OCI-LY7 (cell line): ENCODE results near the gene STARD7. TPM values are rescaled to one million over a fixed set of nuclear protein-coding genes. Genes with fewer than 3 reads are reported as not detected.

ENCODE experiments used
- BruUV-seq: library from RNA; stranded (reverse); fragments of 400-500 nt; replicated peaks from 2 replicates; lab custom pipeline; 2021; lab: Mats Ljungman, UMichigan
- CTCF ChIA-PET: fragments of 300-600 bp; sonication (Branson Sonifier 250); formaldehyde crosslinking; loops from one replicate; lab custom pipeline; 2022; ENCODE audit warnings: antibody characterized with exemption; ENCODE audit not compliant: unreplicated experiment; lab: Charles Lee
- POLR2A ChIA-PET: fragments of 300-600 bp; sonication (Branson Sonifier 250); formaldehyde crosslinking; loops from one replicate; lab custom pipeline; 2022; ENCODE audit warnings: antibody characterized with exemption; lab: Charles Lee
- DNase-seq: peaks from one replicate; pipeline ENCODE4 v3.0.0-alpha.2; 2015; ENCODE audit warnings: low spot score
- H2AFZ ChIP-seq: fragments of 200-600 bp; sonication (generic), shearing (Covaris generic); 2 replicates; pipeline ENCODE4 v1.6.1; 2014; ENCODE audit warnings: mild to moderate bottlenecking, antibody characterized with exemption, low read length, moderate library complexity
- H3K27ac ChIP-seq: fragments of 200-600 bp; sonication (generic); 2 replicates; pipeline ENCODE4 v1.5.1; 2014; ENCODE audit warnings: mixed run types, low read depth, mild to moderate bottlenecking, moderate library complexity, low read length, inconsistent platforms; ENCODE audit not compliant: poor library complexity, severe bottlenecking
- H3K36me3 ChIP-seq: fragments of 200-600 bp; sonication (generic); 2 replicates; pipeline ENCODE4 v1.6.1; 2014; ENCODE audit warnings: mild to moderate bottlenecking, antibody characterized with exemption, low read length, moderate library complexity, mixed read lengths; ENCODE audit not compliant: insufficient read depth
- H3K4me1 ChIP-seq: fragments of 200-600 bp; sonication (generic); 2 replicates; pipeline ENCODE4 v1.5.1; 2014; ENCODE audit warnings: mild to moderate bottlenecking, low read length; ENCODE audit not compliant: insufficient read depth, poor library complexity, severe bottlenecking
- H3K4me2 ChIP-seq: fragments of 200-600 bp; sonication (generic); 2 replicates; pipeline ENCODE4 v1.6.1; 2014; ENCODE audit warnings: mild to moderate bottlenecking, low read length
- H3K4me3 ChIP-seq: fragments of 200-600 bp; sonication (generic); 2 replicates; pipeline ENCODE4 v1.5.1; 2014; ENCODE audit warnings: mild to moderate bottlenecking, low read depth, low read length; ENCODE audit not compliant: poor library complexity, severe bottlenecking
- H3K79me2 ChIP-seq: fragments of 200-600 bp; sonication (generic); 2 replicates; pipeline ENCODE4 v1.6.1; 2016; ENCODE audit warnings: low read depth, mild to moderate bottlenecking, low read length, moderate library complexity, mixed read lengths; ENCODE audit not compliant: insufficient read depth
- H3K9me2 ChIP-seq: fragments of 200-600 bp; sonication (generic); 2 replicates; pipeline ENCODE4 v1.6.1; 2016; ENCODE audit warnings: mild to moderate bottlenecking, low read length, mixed read lengths; ENCODE audit not compliant: insufficient read depth
- H3K9me3 ChIP-seq: fragments of 200-600 bp; sonication (generic); 2 replicates; pipeline ENCODE4 v1.6.1; 2014; ENCODE audit warnings: mild to moderate bottlenecking, mixed run types, low read length, mixed read lengths
- H4K20me1 ChIP-seq: fragments of 200-600 bp; sonication (generic); 2 replicates; pipeline ENCODE4 v1.6.1; 2014; ENCODE audit warnings: mild to moderate bottlenecking, antibody characterized with exemption, low read length, moderate library complexity, mixed read lengths; ENCODE audit not compliant: insufficient read depth
- EZH2phosphoT487 ChIP-seq: fragments of 200-600 bp; sonication (generic); IDR thresholded peaks from 2 replicates; pipeline ENCODE4 v1.6.1; 2018; ENCODE audit warnings: low read depth, borderline replicate concordance, mild to moderate bottlenecking, mixed run types, antibody characterized with exemption, low read length, moderate library complexity, mixed read lengths
- intact Hi-C: fragments of 100-400 bp; cut with micrococcal nuclease; formaldehyde crosslinking; loops from one replicate; pipeline ENCODE4 v1.10.0; 2022; ENCODE audit not compliant: unreplicated experiment
- total RNA-seq, 2 experiments: library from RNA; depleted of rRNA in 1 of 2; stranded (reverse); fragments of >200 nt in 1 of 2; shearing (Covaris generic) in 1 of 2; gene quantifications; 2 replicates each; pipeline ENCODE4 v1.2.3, GENCODE V29; 2014 to 2022
- TF ChIP-seq, protein P1 (sequence below): fragments of 200-600 bp; sonication (generic); conservative IDR thresholded peaks from 2 replicates; pipeline ENCODE4 v1.5.1; 2014; ENCODE audit warnings: mild to moderate bottlenecking, antibody characterized with exemption, low read length, moderate library complexity, mixed read lengths

The STARD7 gene
- total RNA-seq, 2 experiments from 2014 or later: 206 to 239 TPM

DNA sequence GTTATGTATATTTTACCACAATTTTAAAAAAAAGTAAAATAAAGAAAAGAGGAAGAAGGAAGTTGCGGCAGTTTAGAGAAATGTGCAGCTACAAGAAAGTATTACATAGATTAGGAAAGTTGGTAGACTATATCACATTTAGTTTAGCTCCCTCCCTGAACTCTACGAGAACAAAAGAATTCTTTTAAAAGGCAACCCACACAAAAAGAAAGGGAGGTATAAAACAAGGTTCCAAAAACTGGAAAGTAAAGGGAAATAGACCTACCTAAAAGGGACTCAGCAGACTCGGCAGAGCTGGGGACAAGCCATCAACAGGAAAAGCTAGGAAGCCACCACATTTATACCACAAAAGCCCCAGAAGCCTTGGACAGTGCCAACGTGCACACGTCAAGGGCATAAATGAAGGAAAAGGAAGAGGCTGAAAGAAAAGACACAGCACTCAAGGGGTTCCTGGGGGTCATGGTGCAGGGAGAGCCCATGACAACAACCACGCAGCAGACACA lies 48.0 kb upstream of the STARD7 start:
- H3K9me3 ChIP-seq: no peaks in the 10 kb centered on the region
- ChIA-PET POLR2A (interaction anchor here (0.7 to 1.7 kb wide), 4 partner anchors 10 to 313 kb away, joined by 5 to 7 read pairs (median 6); no protein-coding TSS in a partner anchor), CTCF (no interaction called here)
- H3K4me3 ChIP-seq: no peak overlapping the region
- no TSS peak for BruUV-seq
- H4K20me1 ChIP-seq: no peaks in the 10 kb centered on the region
- no peaks in the 10 kb centered on the region for H3K9me2 ChIP-seq
- DNase-seq: no peak
- TF ChIP-seq, protein P1, sequence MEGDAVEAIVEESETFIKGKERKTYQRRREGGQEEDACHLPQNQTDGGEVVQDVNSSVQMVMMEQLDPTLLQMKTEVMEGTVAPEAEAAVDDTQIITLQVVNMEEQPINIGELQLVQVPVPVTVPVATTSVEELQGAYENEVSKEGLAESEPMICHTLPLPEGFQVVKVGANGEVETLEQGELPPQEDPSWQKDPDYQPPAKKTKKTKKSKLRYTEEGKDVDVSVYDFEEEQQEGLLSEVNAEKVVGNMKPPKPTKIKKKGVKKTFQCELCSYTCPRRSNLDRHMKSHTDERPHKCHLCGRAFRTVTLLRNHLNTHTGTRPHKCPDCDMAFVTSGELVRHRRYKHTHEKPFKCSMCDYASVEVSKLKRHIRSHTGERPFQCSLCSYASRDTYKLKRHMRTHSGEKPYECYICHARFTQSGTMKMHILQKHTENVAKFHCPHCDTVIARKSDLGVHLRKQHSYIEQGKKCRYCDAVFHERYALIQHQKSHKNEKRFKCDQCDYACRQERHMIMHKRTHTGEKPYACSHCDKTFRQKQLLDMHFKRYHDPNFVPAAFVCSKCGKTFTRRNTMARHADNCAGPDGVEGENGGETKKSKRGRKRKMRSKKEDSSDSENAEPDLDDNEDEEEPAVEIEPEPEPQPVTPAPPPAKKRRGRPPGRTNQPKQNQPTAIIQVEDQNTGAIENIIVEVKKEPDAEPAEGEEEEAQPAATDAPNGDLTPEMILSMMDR: no peak
- TF ChIP-seq EZH2phosphoT487: no peak
- no peak overlapping the region for H3K4me2 ChIP-seq
- H3K36me3 ChIP-seq: peaks cover 80% of the 10 kb centered on the region
- H3K4me1 ChIP-seq: peaks cover 21% of the 10 kb centered on the region
- H2AFZ ChIP-seq: no peak overlapping the region
- intact Hi-C loops: no loop called here
- H3K27ac ChIP-seq: no peak overlapping the region
- peaks cover 6% of the 10 kb centered on the region; the same call in 1 of the 2 replicates for H3K79me2 ChIP-seq

DNA sequence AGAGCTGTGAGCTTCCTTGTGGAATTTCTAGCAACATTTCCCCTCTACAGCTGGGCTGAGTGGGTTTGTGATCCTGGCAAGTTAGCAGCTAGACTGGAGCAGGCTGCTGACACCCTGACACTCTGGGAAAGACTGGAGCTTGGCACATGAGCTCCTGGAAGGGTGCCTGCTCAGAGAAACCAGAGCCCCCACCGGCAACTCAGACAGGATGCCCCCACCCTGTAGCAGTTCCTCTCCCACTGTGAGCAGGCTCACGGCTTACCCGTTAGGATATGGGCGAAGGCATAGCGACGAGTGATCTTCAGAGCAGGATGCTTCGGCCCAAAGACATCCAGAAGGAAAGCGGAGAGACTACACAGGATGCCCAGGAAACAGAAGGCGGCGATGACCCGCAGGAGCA lies 45.9 kb upstream of the STARD7 start:
- peaks cover 3% of the 10 kb centered on the region for H3K4me1 ChIP-seq
- BruUV-seq: no TSS peak
- intact Hi-C loops: no loop called here
- H3K4me2 ChIP-seq: no peak overlapping the region
- no peak overlapping the region for H2AFZ ChIP-seq
- H3K36me3 ChIP-seq: peaks cover 79% of the 10 kb centered on the region
- H3K27ac ChIP-seq: no peak overlapping the region
- H4K20me1 ChIP-seq: no peaks in the 10 kb centered on the region
- CTCF ChIA-PET: interaction anchor here (0.5 kb wide), 1 partner anchor 37 kb away, joined by 4 read pairs; no protein-coding TSS in a partner anchor
- H3K9me2 ChIP-seq: no peaks in the 10 kb centered on the region
- TF ChIP-seq, protein P1: no peak
- no peak for TF ChIP-seq EZH2phosphoT487
- H3K4me3 ChIP-seq: no peak overlapping the region
- no peaks in the 10 kb centered on the region for H3K9me3 ChIP-seq
- H3K79me2 ChIP-seq: no peaks in the 10 kb centered on the region
- no peak for DNase-seq
- POLR2A ChIA-PET: interaction anchor here (0.5 to 1.2 kb wide), 3 partner anchors 9 to 262 kb away, joined by 3 to 6 read pairs (median 3); no protein-coding TSS in a partner anchor

DNA sequence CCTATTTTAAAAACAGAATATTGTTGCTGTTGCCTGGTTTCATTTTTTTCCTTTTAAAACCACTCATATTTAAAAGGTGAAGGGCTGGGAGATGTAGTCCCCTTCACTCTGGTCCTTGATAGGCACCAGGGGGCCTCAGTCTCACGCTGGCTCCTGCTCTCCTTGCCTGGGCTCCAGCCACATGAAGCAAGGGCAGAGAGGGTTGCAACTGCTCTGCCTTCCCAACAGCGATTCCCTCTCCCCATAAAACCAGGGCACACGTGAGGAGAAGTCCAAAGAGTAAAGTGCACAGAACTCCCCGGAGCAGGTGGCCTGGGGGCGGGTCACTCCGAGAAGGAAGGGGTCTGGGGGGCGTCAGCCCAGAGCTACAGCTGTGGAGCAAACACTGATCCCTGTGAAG lies 44.4 kb upstream of the STARD7 start:
- Histone ChIP-seq H2AFZ (no peak overlapping the region), H4K20me1 (no peaks in the 10 kb centered on the region), H3K4me1 (peaks cover 3% of the 10 kb centered on the region), H3K27ac (no peak overlapping the region), H3K36me3 (peaks cover 64% of the 10 kb centered on the region), H3K9me2 (no peaks in the 10 kb centered on the region), H3K4me2 (no peak overlapping the region), H3K79me2 (no peaks in the 10 kb centered on the region), H3K9me3 (no peaks in the 10 kb centered on the region), H3K4me3 (no peak overlapping the region)
- ChIA-PET POLR2A (no interaction called here), CTCF (no interaction called here)
- intact Hi-C loops: no loop called here
- BruUV-seq: no TSS peak
- TF ChIP-seq EZH2phosphoT487: no peak
- TF ChIP-seq, protein P1: no peak
- no peak for DNase-seq
